Activated naive CD4-positive, alpha-beta T cell treated with anti-CD3 and anti-CD28 coated beads, Interleukin-2, amount 50 U/mL, for 16 hours (primary cell): ENCODE results near the gene MGAT4B.

Source experiments
- DNase-seq: peaks from one replicate; pipeline ENCODE4 v3.0.0-alpha.2; 2020

The MGAT4B gene

GRCh38 chr5:179825655-179826182 is 19.1 kb upstream of the MGAT4B start:
- no peak for DNase-seq

DNA sequence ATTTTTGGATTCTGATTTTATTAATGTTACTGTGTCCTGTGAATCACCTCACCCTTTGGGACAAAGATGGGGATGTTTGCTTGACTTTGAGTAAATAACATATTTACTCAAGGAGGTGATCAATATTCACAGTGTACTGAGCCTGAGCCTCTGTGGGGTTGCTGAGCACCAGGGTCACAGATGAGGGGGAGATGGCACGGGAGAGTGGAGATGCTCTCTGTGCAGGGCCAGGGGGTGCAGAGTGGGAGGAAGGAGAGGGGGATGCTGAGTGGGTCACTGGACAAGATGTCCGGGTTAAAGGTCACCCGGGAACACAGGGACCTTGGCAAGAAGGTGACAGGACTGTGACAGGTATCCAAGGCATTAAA is 18.1 kb upstream of the MGAT4B start:
- DNase-seq = no peak

GRCh38 chr5:179823937-179824744 is 17.5 kb upstream of the MGAT4B start:
- no peak for DNase-seq

DNA sequence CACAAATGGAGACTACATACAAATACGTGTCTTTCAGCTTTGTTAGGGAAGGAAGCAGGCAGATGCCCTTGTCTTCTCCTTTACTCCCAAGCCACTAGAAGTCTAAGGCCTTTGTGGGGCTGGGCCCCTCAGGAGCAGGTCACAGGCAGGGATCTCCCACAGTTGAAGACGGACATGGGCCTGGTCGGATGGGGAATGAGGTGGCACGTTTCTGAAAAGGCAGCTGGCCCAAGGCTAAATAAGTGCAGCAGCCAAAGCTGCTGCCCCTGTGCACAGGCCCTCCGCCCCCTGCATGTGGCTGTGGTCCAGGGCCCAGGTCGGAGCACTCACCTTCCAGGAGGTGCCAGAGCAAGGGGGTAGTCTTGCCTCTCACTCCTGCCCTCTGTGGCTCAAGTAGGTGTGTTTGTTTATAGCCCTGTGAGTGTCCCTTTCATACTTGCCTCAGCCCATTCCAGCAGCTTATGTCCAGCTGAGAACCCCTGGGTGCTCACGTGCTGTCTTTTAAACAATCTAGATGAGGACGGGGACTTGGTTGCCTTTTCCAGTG is 15.9 kb upstream of the MGAT4B start:
- no peak for DNase-seq

DNA sequence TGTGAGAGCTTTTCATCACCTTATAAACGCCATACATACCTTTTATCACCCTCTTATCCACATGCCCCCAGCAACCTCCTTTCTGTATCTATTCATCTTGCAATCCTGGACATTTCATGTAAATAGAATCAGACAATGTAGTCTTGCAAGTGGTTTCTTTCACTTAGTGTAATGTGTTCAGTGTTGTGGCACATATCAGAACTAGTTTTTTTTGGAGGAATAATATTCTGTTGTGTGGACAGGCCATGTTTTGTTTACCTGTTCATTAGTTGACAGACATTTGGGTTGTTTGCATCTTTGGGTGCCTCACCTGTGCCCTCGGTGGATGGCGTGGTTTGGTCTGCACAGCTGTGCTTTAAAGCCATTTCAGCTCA is 15.4 kb upstream of the MGAT4B start:
- no peak for DNase-seq

- peak; percentile 79 for DNase-seq
Observed at GRCh38 chr5:179821298-179822058, 14.8 kb upstream of the MGAT4B start.

DNA sequence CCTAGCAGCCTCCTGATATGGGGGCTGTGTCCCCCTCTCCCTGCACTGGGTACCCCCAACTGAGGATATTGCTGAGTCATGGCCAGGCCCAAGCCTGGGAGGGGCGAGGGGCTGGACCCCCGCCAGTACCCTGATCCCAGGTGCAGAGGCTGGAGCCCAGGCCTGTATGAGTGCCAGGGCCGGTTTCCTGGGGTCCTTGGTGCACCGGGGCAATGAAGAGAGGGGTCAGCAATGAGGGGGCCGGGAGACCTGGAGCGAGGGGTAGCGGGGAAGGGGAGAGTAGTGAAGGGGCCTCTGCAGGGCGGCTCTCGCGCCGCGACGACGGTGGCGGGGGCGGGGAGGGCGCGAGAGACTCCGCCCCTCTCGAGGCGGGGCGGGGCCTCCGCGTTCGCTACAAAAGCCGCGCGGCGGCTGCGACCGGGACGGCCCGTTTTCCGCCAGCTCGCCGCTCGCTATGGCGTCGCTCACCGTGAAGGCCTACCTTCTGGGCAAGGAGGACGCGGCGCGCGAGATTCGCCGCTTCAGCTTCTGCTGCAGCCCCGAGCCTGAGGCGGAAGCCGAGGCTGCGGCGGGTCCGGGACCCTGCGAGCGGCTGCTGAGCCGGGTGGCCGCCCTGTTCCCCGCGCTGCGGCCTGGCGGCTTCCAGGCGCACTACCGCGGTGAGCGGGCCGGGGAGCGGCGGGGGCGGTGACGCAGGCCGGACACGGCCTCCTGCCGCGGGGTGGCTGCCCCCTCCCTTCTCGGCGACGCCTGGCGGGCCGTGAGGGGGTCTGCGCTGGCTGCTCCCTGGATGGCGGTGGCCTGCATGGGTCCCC is 14.0 kb upstream of the MGAT4B start, which contains the start of gene SQSTM1:
Gene SQSTM1 (plus strand): TSS at position 423 of the 815 bp plus-strand sequence. CDS start 32 bp downstream, at position 455.
- peak; percentile 80 for DNase-seq

DNA sequence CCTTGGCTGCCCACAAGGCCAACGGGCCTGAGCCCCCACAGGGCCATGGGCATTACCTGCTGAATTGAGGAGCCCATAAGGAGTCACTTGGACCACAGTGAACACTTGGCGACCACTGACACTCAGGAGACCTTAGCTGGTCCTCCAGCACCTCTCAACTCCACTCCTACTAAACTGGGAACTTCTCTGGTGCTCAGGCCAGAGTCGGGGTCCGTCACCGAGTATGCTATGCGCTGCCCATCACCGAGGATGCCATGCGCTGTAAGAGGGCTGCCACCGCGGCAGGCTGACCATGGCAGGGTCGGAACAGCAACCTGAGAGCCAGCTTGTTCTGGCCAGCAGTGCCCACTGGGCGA is 13.4 kb upstream of the MGAT4B start:
- DNase-seq = no peak

DNA sequence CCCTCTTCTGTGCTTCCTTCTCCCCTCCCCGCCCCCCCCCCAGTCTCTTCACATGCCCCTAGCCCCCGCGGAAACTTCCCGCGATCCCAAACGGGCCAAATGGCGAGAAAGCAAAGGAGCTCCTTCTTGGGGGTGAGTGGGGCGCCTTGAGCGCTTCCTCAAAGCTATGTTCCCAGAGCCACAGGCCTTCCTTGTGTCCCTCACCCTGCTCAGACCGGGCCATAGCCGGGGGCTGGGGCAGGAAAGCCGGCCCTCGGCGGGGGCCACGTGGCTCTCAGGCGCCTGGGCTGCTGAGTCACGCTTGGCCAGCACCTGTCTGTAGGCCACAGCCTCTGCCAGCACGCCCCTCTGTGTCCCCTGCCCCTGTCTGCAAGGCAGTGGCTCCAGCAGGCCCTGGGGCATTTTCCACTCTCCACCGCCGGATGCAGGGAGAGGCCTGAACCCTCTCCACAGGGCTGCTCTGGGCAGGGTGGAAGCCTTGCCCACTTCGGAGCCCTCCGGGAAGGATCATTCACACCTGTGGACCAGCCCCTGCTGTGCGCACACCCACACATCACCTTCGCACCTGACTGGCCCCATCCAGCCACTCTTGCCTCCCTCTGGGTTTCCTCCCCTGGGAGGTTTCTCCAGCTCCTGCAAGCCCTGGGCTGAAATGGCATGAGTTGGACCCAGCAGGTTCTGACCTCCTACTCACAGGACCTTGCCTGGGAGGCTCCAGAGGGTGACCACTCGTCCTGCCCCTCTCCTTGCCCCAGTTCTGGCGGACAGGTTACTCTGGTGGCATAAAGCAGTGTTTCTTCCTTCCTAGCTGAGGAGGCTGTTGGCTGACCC is 12.8 kb upstream of the MGAT4B start:
- DNase-seq = peak; percentile 47

- peak; percentile 72 for DNase-seq
Observed at GRCh38 chr5:179818746-179819295, 12.2 kb upstream of the MGAT4B start.

DNA sequence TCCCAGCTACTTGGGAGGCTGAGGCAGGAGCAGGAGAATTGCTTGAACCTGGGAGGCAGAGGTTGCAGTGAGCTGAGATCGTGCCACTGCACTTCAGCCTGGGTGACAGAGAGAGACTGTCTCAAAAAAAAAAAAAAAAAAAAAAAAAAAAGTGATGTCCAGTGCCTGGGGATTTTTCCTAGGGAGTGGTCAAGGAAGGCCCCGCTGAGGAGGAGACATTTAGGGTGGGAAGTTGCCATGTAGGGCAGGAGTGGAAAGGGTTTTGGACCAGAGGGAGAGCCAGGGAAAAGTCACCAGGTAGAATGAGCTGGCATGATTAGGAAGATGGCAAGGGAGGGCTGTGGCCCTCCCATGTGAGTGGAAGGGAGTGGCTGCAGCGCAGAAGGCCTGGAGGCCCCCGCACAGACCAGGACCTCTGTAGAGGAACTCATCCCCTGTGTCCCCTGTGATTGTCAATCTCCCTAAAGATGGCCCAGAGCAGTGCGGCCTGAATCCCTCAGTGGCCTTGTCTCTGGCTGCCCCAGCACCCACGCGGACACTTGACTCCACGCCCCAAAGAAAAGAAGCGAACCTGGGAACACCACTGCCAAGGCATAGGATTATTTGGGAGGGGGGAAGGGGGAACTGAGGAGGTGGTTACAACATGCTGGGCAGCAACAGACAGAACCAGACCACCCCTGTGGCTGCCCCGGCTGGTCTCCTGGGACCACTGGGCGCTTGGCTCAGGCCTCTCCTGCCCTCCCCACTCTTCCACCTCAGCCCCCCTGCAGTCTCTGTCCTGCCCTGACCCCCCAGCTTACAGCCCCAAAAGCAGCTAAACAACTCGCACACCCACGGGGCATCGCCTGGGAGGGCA is 11.5 kb upstream of the MGAT4B start:
- DNase-seq = no peak

DNA sequence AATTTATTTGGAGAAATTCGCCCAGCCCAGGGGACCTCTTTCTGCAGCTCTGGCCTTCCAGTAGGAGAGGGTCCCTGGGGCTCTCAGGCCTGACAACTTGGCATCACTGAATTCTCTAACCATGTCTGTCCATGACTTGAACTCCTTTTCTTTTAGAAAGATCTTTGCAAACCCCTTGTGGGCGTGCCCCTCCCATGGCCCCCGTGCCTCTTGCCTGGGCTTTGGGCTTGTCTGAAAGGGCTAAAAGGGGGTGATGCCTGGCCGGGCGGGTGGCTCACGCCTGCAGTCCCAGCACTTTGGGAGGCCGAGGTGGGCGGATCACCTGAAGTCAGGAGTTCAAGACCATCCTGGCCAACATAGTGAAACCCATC is 10.8 kb upstream of the MGAT4B start:
- no peak for DNase-seq

DNA sequence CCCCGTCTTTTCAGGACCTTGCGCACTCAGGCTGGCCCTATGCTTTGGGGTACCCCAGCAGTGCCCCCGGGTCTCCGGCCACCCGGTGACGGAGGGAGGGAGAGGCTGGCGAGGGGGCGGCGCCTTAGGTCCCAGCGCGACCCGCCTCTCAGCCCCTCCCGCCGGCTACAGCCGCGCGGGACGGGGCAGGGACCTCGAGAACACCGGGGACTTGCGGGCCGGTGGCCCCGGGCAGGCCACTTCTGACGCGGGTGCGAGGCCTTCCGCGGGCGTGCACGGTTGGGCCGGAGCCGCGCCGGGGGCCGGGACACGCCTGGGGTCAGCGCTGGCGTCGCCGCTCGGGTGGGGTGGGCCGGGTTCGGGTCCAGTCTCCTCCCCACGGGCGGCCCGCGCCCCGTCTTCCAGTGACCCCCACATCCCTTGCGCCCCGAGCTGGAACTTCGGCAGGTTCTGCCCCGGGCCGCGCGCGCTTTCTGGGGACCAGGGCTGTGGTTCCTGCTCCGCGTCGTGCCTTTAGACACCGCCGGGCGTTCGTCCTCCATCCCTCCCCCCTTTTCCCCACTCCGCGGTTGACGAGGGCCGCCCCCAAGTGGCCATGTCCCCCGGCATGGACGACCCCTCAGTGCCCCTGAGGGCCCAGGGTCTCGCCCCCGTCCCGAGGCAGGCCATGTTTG is 10.3 kb upstream of the MGAT4B start:
- DNase-seq = no peak

- DNase-seq = no peak
Observed at GRCh38 chr5:179816401-179816795, 9.7 kb upstream of the MGAT4B start.

DNA sequence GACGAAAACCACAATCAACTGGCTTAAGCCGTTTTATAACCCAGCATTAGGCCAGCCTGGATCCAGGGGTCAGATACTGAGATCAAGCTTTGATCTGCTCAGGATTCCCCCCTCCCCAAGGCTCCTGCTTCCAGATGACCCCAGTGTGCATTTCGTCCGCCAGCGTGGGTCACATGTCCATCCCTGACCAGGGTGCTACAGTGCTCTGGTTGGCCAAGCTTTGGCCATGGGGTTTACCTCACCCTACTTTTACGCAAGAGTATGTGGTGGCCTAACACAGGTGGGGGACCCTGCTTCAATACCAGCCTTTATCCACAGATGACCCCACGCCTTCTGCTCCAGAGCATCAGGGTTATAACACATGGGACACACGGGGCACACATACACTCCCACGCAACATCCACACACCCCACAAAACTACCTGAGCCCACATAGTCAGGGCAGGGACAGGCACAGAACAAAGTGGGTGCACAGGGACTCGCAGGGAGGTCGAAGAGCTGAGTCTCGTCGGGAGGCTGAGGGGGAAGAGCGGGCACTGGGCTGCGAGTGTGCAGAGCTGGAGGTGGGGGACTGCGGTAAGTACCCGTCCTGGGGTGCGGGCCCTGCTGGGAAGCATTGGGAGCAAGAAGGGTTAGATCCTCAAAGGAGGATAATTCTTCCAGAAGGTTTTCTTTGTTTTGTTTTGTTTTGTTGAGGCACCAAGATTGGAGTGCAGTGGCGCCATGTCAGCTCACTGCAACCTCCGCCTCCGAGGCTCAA is 9.0 kb upstream of the MGAT4B start:
- DNase-seq = no peak

- no peak for DNase-seq
Observed at GRCh38 chr5:179814090-179814489, 7.4 kb upstream of the MGAT4B start.

DNA sequence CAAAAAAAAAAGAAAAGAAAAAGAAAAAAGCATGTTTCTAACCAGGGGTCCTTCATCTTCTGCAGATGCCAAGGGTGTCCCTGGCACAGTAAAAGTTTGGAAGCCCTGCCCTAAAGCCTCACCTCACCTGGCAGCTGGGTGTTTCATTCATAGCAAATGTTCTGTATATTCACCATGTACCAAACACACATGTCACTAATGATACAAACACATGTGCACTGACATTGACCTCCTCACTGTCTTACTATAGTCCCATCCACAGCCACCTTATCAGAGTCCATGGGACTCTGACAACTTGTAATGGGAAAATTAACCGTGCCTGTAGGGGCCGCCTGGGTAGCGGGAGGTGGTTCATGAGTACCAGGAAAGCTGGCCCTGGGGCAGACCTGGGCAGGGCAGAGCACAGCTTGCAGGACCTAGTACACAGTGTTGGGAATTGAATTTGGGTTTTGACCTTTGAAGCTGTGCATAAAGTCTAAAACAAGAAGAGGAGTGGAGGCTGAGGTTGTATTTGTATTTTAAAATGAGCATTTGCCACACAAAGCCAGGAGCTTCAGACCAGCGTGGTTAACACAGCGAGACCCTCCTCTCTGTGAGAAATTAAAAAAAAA is 6.4 kb upstream of the MGAT4B start:
- DNase-seq = no peak

DNA sequence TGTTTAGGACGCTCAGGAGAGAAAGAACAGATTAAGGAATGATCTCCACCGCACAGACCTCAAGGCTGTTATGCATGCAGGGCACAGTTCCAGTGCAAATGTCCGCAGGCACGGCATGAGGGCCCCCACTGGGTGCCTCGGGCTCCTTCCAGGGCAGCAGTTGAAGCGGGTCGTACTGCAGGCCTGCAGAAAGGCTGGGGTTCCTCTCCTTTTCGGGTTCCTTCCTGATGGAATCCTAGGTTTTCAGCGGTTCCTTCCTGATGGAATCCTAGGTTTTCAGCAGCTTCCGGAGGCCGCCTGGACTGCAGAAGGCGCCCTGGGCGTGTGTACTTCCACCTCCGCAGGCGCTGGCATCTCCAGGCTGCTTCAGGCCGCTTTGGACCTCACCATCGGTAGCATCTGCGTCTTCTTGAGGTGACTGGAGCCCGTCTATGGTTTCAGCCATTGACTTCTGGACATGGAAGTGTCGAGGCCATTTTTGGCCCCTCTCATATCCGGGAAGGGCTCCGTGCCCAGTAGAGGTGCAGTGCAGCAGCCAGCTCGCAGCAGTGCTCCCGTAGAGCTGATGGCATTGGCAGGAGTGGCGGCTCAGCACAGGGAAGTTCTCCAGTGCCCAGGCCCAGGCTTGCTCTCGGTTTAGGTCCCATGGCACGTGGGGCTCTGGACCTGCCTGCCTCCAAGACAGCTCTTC is 5.6 kb upstream of the MGAT4B start:
- DNase-seq = no peak
